ENCODE measurements around the gene EXOC4. TPM values are rescaled to one million over a fixed set of nuclear protein-coding genes. Genes with fewer than 3 reads are reported as not detected.

Gene EXOC4
- total and polyA plus RNA-seq, 2 of the 8 experiments (the other 6 are each of a cell fraction or from before 2014, with no cell fraction given), result 27.0 to 67.3 TPM

DNA sequence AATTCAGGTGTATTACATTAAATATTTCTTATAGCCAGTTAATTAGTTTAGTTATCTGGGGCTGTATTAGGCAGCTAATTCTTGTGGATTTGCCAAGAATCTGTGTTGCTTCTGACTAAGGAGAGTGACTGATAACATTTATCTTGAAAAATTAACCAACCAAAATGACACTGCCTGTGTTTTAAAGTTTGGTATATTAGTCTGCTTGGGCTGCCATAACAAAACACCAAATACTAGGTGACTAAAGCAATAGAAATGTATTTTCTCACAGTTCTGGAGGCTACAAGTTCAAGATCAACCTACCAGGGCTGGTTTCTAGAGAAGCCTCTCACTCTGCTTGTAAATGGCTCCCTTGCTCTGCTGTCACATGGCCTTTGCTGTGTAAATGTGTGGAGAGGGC lies 12.9 kb downstream of the EXOC4 start (continued):
- TF ChIP-seq EP300 (IDR thresholded peaks at IDR 0.05; ENCODE audit: borderline replicate concordance in 1 of 2, low read depth in 2 of 2, low read length in 2 of 2) (no peak), EZH2 (IDR thresholded peaks at IDR 0.05; ENCODE audit: low read depth, low read length, severe bottlenecking) (no peak), CHD2 (IDR thresholded peaks at IDR 0.05; ENCODE audit: low read length) (no peak), KDM5A (IDR thresholded peaks at IDR 0.05; ENCODE audit: low read length) (no peak), NRF1 (IDR thresholded peaks at IDR 0.05; ENCODE audit: low read depth, low read length) (no peak), NANOG (IDR thresholded peaks at IDR 0.05; ENCODE audit: insufficient read depth, low read depth, low read length, poor library complexity, severe bottlenecking) (no peak)
